ENCODE measurements around the gene CCDC201.
"Not testable (repeated sequence)": the region's sequence is repeated elsewhere in the genome, so short reads cannot be mapped to it uniquely, and the experiment has no call there.

Gene CCDC201

DNA sequence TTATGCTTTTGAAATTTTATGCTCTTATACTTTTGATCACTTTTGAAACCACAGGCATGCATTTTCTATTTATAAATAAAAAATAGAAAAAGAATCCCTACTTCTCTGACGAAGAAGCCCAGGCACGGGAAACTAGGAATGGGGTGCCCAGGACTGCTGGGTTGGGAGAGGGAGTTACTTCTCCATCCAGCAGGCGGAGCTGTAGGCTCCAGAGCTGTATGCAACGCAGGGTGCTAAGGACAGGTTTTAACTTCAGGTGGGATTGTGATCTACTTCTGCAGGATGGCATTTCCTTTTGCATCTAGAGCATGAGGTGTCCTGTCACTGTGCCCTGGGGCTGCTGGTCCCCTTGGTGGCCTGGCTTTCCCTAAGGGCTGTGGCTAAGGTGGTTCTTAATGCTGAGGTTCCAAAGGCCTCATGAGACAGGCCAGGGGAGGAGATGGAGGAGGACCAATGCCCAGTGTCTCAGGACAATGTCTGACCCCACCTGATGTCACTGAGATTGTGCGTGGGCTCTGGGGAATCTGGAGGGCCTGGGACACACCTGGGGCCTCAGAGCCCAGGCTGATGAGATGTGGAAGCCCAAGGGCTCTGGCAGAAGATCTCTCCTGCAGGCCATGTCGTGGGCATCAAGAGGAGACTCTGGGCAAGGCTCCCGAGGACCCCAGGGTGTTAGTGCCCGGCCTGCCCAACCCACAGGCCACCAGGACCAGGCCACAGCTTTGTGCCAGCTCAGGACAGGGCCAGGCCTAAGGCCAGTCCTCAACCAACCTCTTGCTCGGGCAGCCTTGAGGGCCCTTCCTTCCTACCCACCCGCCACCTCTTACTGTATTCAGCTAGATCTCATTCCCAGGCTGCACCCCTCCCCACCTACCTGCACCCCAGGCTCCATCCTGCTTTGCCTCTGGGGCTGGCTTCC lies 507 bp downstream of the CCDC201 start:
- no peak for DNase-seq

DNA sequence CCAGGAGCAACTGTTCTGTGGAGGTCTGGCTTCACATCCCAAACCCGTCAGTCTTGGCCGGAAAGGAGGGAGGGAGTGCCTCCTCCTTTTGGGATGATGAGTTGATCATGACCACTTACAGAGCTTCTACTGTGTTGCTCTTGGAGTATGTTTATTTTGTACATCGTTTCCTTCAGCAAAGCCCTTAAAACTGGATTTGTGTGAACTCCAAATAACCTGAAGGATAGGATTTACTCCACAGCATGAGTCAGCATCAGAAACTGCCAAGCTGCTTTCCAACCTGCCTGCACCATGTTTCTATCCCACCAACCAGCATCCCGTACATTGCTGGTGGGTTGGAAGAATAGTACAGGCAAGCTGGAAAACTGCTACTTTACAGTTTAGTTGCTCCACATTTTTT lies 3.5 kb downstream of the CCDC201 start:
- DNase-seq, result no peak

DNA sequence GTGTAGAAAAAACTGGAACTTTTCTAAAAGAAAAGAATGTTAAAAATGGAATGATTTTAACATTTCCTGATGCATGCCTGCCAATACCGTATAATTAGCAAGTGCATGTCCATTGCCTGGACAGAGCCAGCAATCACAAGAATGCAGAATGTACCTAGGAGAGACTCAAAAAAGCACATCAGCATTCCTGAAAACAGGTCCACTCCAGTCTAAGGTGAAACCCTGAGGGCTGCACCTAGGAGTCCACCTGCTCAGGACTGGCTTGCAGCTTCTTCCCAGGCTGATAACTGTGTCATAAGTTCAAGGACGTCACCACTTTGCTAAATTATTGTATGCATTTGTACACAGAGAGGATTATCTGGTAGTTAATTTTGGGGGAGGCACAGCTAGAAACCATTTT lies 5.4 kb downstream of the CCDC201 start:
- DNase-seq, result no peak

DNA sequence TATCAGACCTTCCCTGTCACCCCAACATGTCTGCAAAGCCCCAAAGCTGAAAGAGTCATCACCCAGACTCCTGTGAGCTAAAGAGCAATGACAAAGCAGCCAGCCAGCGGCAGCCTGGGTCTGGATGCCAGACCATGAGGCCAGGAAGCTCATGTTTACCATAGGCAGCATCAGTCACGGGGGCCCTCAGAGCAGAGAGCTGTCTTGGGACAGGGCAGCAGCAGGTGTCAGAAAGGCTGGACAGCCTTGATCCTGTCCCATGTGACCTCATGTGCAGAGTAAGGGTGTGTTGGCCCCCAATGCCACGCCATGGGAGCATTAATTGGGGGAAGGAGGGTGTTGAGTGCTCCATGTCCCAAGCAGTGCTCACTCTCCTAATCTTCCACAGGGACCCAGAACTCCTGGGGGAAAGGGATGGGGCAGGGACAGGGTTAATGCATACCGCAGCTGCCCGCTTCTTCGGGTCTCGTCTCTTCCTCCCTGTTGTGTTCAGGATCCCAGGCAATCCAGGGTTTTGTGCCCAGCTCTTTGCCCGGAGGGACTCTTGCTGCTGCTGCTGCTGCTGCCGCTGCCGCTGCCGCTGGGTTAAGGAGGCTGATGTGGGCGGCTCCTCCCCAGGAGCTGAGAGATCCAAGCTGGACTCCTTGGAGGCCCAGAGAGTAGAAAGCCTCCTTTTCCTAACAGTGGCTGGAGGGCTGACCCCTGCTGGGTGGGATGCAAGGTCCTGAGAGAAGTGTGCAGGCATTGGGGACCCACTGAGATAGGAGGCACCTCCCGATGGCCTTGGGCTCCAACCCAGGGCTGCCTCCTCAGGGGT lies 7.1 kb downstream of the CCDC201 start:
- DNase-seq, result no peak

DNA sequence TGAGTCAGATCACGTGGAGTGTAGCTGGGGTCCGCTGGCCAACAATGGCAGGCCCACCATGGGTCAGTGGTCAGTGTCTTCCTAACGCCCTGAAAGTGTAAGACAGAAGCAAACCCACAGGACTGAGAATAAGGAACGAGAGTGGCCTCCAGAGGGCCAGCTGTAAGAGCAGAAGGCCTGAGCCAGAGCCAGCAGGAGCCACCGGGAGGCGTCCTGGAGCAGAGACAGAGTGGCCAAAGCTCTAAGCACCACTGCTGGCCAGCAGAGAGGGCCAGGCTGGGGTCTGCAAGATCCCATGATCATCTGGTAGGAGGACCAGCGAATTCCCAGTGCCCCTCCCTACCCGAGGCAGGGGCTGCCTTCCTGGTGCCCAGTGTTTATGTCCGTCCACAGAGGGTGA lies 9.2 kb downstream of the CCDC201 start:
- no peak for DNase-seq

DNA sequence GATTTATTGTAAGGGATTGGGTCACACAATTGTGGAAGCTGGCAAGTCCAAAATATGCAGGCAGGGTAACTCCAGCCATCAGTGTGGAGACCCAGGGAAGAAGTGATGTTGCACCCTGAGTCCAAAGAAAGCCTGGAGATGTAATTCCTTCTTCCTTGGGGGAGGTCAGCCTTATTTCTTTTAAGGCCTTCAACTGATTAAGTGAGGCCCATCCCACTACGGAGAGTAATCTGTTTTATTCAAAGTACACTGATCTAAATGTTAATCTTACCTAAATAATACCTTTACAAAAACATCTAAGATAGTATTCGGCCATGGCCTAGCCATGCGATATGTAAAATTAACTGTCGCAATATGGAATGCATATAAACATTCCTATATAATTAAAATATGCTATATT lies 16.0 kb downstream of the CCDC201 start:
- not testable (repeated sequence) for DNase-seq

DNA sequence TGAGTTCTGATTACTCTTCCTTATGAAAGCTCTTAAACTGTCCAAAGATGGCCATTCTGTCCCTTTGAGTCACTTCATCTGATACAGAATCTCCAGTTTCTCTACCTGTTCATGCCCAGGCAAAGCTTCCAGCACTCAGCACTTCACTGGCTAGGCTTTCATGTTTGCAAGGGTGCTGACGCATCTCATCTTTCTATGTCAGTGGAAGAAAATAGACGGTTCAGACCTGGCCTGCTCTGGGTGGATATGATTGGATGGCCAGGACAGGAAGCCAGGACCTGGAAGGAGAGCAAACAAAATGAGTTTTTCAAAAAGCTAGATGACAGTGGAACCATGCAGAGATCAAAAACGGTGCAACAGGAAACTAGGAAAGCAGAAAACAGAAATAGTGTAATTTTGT lies 17.2 kb downstream of the CCDC201 start:
- DNase-seq, result not testable (repeated sequence)

DNA sequence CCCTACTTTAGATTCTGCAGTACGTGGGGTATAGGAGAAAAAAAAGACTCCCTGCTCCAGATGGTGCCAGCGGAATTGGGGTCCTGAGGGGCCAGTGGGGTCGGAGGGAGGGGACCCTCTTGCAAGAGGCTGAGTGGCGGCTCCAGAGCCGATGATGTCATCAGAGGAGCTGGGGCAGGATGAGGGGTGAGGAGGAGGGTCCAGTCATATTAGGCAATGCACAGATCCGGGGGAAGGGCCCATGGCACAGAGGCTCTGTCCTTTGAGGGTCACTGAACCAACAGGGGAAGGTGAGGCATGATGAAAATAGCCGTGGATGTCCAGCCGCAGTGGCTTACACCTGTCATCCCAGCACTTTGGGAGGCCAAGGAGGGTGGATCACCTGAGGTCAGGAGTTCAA lies 19.4 kb downstream of the CCDC201 start:
- DNase-seq, result not testable (repeated sequence)

DNA sequence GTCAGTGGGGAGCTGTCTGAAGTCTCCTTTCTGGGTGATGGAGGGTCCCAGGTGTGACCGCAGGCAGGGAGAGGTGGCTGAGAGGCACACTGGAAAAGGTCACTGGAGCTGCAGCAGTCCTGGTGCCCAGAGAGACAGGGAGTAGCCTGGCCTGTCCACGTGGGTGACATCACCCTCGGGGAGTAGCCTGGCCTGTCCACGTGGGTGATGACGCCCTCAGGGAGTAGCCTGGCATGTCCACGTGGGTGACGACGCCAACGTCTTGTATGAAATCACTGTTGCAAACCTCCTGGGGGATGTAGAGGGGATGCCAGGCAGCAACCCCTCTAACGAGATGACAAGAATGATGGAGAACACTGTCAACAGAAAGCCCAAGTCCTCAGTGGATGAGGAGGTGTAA lies 19.9 kb downstream of the CCDC201 start:
- DNase-seq, result not testable (repeated sequence)

DNA sequence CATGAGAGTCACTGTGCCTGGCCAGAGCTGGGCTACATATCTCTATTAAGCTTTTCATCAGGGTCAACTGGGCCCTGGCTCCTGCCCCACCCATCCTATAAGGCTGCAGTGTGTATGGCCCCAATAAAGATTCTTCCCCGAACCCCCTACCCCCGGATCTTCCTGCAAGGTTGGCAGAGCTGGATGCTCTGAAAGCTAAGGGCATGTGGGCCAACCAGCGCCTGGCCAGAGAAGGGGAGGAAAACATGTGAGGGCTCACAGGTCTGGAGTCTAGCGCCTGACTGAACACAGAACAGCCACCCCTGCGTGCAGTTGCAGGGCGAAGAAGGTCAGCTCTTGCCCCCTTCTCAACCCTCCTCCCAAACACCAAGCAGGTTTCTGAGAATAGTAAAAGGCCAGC lies 24.1 kb downstream of the CCDC201 start:
- DNase-seq, result not testable (repeated sequence)

DNA sequence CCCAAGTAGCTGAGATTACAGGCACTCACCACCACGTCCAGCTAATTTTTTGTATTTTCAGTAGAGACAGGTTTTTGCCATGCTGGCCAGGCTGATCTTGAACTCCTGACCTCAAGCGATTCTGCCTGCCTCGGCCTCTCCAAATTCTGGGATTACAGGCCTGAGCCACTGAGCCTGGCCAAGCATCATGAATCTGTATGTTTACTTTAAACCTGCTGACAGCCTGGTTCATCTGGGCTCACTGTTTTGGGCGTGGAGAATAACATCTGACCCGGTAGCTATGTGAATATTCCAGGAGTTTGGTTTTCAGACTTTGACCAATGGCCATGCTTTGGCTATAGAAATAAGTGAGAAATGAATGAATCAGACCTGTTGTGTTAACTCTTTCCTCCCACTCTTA lies 26.3 kb downstream of the CCDC201 start:
- not testable (repeated sequence) for DNase-seq

DNA sequence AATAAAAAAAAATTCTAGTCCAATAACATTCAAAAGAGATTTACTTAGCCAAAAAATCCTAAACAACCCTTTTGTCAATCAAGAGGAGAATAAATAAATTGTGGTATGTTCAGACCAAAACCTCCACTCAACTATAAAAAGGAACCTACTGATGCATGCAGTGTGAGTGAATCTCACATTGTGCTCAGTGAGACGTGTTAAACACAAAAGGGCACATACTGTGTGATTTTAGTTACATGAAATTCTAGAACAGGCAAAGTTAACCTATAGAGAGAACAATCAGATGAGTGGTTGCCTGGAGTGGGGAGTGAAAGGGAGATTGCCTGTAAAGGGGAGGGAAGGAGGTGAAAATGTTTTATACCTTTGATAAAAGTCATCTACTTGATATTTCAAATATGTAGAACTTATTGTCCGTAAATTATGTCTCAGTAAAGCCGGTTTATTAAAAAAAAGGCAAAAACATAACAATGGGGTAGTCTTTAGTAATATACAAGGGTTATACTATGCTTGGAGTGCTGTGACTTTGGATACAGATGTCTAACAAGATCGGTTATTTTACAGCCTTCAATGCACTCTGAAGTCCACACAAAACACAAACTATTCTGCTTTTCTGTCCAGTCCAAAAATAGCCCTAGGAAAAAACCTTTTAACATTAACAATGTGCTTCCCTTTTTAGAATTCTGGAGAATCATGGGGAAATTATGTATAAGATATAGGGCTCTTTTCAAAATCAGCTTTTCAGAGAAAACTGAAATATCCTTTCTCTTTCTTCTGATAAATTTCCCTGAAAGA lies 30.8 kb downstream of the CCDC201 start:
- DNase-seq, result not testable (repeated sequence)

DNA sequence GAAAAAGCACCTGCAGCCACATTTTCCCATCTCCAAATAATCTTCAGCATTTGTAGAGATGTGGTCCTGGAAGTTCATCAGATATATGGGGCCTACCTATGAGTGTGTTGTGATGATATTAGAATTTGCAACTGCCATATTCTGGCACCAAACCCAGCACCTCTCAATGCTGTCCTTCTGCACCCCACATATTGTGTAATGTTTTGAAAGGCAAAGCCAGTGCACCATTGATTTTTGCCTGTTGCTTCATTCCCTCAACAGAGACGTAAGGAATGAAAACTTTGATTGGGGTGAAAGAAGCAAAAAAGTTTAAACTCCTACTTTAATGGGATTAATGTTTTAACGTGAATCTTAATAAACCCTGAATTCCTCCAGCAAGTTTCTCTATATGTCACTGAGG lies 34.0 kb downstream of the CCDC201 start:
- not testable (repeated sequence) for DNase-seq

DNA sequence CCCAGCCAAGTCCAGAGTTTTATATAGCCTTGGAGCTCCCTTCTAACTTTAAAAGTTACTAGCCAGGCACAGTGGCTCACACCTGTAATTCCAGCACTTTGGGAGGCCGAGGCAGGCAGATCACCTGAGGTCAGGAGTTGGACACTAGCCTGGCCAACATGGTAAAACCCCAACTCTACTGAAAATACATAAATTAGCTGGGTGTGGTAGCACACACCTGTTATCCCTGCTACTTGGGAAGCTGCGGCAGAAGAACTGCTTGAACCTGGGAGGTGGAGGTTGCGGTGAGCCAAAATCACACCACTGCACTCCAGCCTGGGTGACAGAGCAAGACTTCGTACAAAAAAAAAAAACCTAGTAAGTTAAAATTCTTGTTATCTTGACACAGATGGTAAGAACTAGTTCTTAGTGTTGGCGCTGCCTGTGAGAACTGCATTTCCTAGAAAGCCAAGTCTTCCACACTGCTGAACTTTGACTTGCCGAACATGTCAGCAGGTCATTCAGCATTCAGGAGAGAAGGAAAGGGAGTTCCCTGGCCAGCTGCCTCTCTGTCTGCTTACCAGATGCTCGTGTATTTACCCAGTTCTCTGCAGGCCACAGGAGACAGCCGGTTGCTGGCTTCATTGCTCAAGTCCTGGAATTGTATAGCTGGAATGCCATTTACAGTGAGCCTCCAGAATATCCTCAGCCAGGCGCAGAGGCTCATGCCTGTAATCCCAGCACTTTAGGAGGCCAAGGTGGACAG lies 40.3 kb downstream of the CCDC201 start:
- DNase-seq, result not testable (repeated sequence)

DNA sequence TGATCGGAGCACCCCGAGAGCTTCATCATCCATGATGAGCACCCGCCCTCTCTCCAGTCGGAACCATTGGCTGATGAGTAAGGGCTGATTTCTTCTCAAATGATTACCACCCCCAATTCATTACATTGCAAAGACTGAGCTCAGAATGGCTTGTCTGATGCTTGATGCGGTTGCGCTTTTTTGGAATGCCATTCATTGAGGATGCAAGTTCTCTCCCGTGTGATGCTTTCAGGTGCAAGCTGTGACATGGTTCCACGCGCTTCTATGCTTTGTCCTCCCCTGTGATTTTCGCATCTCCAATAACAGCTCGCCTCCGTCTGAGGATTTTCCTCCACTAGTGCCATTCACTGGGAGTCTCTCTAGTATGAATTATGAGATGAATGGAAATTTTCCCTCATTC lies 43.0 kb downstream of the CCDC201 start:
- DNase-seq, result not testable (repeated sequence)

DNA sequence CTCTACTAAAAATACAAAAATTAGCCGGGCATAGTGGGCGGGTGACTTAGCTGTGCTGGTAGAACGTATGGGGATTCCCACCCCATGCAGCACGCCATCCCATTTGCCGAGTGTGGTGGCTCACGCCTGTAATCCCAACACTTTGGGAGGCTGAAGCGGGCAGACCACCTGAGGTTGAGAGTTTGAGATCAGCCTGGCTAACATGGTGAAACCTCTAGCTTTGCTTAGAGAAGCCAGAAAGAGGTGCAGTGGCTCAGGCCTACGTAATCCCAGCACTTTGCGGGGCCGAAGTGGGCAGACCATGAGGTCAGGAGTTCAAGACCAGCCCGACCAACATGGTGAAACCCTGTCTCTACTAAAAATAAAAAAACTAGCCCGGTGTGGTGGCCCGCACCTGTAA lies 45.2 kb downstream of the CCDC201 start:
- not testable (repeated sequence) for DNase-seq

DNA sequence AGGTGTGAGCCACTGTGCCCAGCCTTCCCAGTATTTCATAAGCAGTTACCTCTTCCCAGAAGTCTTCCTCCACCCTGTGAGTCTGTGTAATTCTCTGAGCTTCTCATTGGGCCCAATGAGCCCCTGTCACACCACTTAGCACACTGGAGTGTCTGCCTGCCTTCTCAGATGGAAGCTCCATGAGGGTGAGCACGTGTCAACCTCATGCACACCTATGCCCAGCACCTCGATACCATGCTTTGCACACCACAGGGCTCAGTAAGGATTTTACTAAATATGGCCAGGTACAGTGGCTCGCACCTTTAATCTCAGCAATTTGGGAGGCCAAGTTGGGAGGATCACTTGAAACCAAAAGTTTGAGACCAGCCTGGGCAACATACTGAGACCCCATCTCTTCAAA lies 46.3 kb downstream of the CCDC201 start:
- DNase-seq, result not testable (repeated sequence)

DNA sequence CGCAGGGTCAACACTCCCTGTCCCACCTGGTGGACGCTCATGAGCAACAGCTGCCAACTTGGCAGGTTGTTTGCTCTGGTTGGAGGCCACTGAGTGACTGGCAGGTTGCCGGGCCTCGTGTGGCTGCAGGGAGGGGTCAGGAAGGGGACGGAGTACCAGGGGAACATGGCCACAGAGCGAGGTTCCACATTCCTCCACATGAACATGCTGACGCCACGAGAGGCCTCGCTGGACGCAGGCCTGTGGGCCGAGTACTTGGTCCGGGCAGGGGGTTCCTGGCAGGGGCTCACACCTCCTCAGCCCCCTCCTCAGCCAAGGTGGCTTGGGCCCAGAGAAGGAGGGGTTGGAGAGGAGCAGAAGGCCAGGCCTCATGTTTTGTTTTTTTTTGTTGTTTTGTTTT lies 54.1 kb downstream of the CCDC201 start:
- not testable (repeated sequence) for DNase-seq

DNA sequence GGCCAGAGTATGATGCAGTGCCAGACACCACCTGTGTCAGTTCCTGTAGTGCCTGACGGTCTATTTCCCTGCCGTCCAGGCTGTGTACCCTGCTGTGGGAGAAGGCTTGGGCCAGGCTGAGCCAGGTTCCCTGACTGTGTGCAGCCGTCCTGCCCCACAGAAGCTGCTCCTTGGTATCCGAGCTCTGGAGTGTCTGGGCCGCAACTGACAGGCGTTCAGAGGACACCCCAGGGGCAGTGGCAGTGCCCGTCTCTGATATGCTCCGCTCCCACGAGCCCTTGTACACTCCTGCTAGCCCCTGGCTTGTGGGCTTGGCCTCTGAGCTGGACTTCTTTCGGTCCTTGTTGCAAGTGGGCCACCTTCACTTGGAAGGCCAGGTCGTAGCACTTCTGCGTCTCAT lies 55.0 kb downstream of the CCDC201 start:
- DNase-seq, result not testable (repeated sequence)

DNA sequence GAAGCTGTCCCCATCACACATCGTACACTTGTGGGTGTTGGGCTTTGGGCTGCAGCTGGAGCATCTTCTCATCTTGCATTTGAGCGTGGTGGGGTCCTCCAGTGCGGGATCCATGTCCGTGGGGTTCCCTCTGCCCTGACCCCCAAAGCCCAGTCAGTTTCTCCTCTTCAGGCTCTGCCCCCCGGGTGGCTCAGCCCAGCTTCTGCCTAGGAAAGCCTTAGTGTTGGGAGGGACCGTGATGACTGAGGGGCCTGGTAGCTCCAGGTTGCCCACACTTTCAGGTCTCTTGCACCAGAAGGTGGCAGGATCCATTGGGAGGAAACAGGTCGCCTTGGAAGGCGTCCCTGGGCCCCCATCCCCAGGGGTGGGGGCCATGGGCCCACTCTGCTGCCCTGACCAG lies 55.9 kb downstream of the CCDC201 start:
- DNase-seq, result not testable (repeated sequence)

DNA sequence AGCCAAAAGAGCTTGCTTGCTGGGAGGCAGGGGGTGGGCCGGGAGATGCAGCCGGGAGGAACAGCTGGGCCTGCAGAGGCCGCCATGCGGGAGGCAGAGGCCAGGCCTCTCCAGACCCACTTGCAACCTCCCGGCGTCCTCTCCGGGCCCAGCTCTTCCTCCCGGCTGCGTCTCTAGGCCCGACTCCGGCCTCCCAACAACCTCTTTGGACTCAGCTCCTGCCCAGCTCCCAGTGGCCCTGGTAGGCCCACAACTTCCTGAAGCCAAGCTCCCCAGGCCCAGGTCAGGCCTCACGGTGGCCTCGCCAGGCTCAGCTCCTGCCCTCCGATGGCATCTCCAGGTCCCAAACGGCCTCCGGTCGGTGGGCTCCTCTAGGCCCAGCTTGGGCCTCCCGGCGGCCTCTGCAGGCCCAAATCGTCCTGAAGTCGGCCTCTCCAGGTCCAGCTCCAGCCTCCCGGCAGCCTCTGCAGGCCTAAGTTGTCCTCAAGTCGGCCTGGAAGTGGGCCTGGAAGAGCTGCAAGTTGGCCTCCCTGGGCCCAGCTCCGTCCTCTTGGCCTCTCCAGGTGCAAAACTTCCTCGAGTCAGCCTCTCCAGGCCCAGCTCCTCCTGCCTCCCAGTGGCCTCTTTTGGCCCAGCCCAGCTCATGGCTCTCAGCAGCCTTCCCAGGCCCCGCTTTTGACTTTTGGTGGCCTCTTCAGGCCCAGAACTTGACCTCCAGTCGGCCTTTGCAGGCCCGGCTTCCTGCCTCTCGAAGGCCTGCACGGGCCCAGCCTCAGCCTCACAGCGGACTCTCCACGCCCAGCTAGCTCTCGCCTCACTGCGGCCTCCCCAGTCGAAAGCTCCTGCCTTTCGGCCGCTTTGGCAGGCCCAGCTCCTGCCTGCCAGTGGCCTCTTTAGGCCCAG lies 58.4 kb downstream of the CCDC201 start:
- DNase-seq, result not testable (repeated sequence)
